NB4 (cell line): ENCODE measurements around the gene CXCL12.

ENCODE experiments used
- DNase-seq: peaks from one replicate; pipeline ENCODE4 v3.0.0; 2010; ENCODE audit warnings: low read depth
- H3K4me3 ChIP-seq: one replicate; pipeline ENCODE4 v1.5.1; 2011; ENCODE audit warnings: mild to moderate bottlenecking, low read depth, low read length, moderate library complexity
- CTCF ChIP-seq: IDR thresholded peaks from one replicate; pipeline ENCODE4 v1.5.1; 2012; ENCODE audit warnings: low read depth, low read length
- MAX ChIP-seq: IDR thresholded peaks from 2 replicates; pipeline ENCODE4 v1.6.1; 2011; ENCODE audit warnings: low read depth, low read length
- MYC ChIP-seq: IDR thresholded peaks from 2 replicates; pipeline ENCODE4 v1.6.1; 2011; ENCODE audit warnings: low read depth, low read length
- POLR2A ChIP-seq: IDR thresholded peaks from 2 replicates; pipeline ENCODE4 v1.6.1; 2011; ENCODE audit warnings: mild to moderate bottlenecking; ENCODE audit not compliant: insufficient read length; ENCODE audit errors: extremely low read depth

The CXCL12 gene

GRCh38 chr10:44361109-44361508 is 23.8 kb downstream of the CXCL12 start:
- no peak for TF ChIP-seq MYC
- TF ChIP-seq POLR2A: no peak
- TF ChIP-seq MAX: no peak
- no peak for TF ChIP-seq CTCF
- DNase-seq: no peak
- no peak overlapping the region for H3K4me3 ChIP-seq

- no peak for DNase-seq
- no peak overlapping the region for H3K4me3 ChIP-seq
- TF ChIP-seq CTCF: no peak
- no peak for TF ChIP-seq MAX
- TF ChIP-seq POLR2A: no peak
- TF ChIP-seq MYC: no peak
Observed at GRCh38 chr10:44358080-44358771, 26.7 kb downstream of the CXCL12 start.

GRCh38 chr10:44357023-44357540 is 27.8 kb downstream of the CXCL12 start:
- no peak overlapping the region for H3K4me3 ChIP-seq
- no peak for TF ChIP-seq MAX
- DNase-seq: no peak

- TF ChIP-seq POLR2A: no peak
- no peak for TF ChIP-seq MAX
- TF ChIP-seq MYC: no peak
- TF ChIP-seq CTCF: no peak
- H3K4me3 ChIP-seq: no peak overlapping the region
- DNase-seq: no peak
Observed at GRCh38 chr10:44356139-44357022, 28.5 kb downstream of the CXCL12 start.

GRCh38 chr10:44355630-44356029 is 29.3 kb downstream of the CXCL12 start:
- no peak for DNase-seq
- H3K4me3 ChIP-seq: no peak overlapping the region
- TF ChIP-seq MYC (no peak), CTCF (no peak), POLR2A (no peak), MAX (no peak)

- H3K4me3 ChIP-seq: no peak overlapping the region
- DNase-seq: no peak
- TF ChIP-seq MAX: no peak
- TF ChIP-seq CTCF: no peak
- TF ChIP-seq MYC: no peak
- no peak for TF ChIP-seq POLR2A
Observed at GRCh38 chr10:44354771-44355170, 30.1 kb downstream of the CXCL12 start.
